MCF 10A (cell line): Measurements from ENCODE around the gene FBXO3. TPM values are rescaled to one million over a fixed set of nuclear protein-coding genes. Genes with fewer than 3 reads are reported as not detected.

Experiments used
- BruUV-seq: library from RNA; stranded (reverse); fragments of 400-500 nt; replicated peaks from 2 replicates; lab custom pipeline; 2021; lab: Mats Ljungman, UMichigan
- CTCF ChIA-PET: fragments of 300-600 bp; sonication (Branson Sonifier 250); formaldehyde crosslinking; extraction: SDS; loops from one replicate; lab custom pipeline; 2021; ENCODE audit warnings: antibody characterized with exemption, inconsistent platforms; lab: Yijun Ruan, JAX
- POLR2A ChIA-PET: fragments of 300-600, 350-650 bp; sonication (Branson Sonifier 250); formaldehyde crosslinking; extraction: SDS; loops from one replicate; lab custom pipeline; 2020; ENCODE audit warnings: antibody characterized with exemption, inconsistent platforms; lab: Yijun Ruan, JAX
- DNase-seq: peaks from one replicate; pipeline ENCODE4 v3.0.0-alpha.2; 2018; ENCODE audit not compliant: unreplicated experiment
- H3K27ac Mint-ChIP-seq: one replicate; pipeline ENCODE4 v1.8.0; 2022; ENCODE audit warnings: mild to moderate bottlenecking, low read depth, mixed read lengths; ENCODE audit not compliant: unreplicated experiment
- H3K27me3 Mint-ChIP-seq: one replicate; pipeline ENCODE4 v1.8.0; 2022; ENCODE audit warnings: mixed read lengths; ENCODE audit not compliant: insufficient read depth, unreplicated experiment
- H3K36me3 Mint-ChIP-seq: one replicate; pipeline ENCODE4 v1.8.0; 2022; ENCODE audit warnings: mild to moderate bottlenecking, moderate library complexity, mixed read lengths; ENCODE audit not compliant: insufficient read depth, unreplicated experiment
- H3K4me1 Mint-ChIP-seq: one replicate; pipeline ENCODE4 v1.8.0; 2022; ENCODE audit warnings: mixed read lengths; ENCODE audit not compliant: insufficient read depth, unreplicated experiment
- H3K4me3 Mint-ChIP-seq: one replicate; pipeline ENCODE4 v1.8.0; 2022; ENCODE audit warnings: mild to moderate bottlenecking, moderate library complexity, mixed read lengths; ENCODE audit not compliant: unreplicated experiment
- H3K9me3 Mint-ChIP-seq: one replicate; pipeline ENCODE4 v1.8.0; 2022; ENCODE audit warnings: mixed read lengths; ENCODE audit not compliant: unreplicated experiment
- CTCF ChIP-seq: fragments of 200-600 bp; IDR thresholded peaks from one replicate; pipeline ENCODE4 v1.8.0; 2022; ENCODE audit warnings: antibody characterized with exemption, mild to moderate bottlenecking; ENCODE audit not compliant: unreplicated experiment
- intact Hi-C: fragments of 100-400 bp; cut with micrococcal nuclease; formaldehyde crosslinking; loops from 2 replicates; pipeline ENCODE4 v1.14.1; 2022
- total RNA-seq: library from RNA; stranded (reverse); gene quantifications from 2 replicates; pipeline ENCODE4 v1.2.3, GENCODE V29; 2022

FBXO3 gene
- total RNA-seq, 1 experiment from 2014 or later = 20.1 TPM

- DNase-seq = peak; percentile 91
- CTCF ChIA-PET = interaction anchor here (0.6 to 7.6 kb wide), 11 partner anchors 10 to 329 kb away, joined by 3 to 175 read pairs (median 7); partner anchors contain the start of genes C11orf91 and CD59
- Mint-ChIP-seq H3K4me1 (peaks cover 63% of the 10 kb centered on the region), H3K27ac (peak overlapping the region; percentile 96), H3K27me3 (no peaks in the 10 kb centered on the region), H3K36me3 (peaks cover 9% of the 10 kb centered on the region), H3K9me3 (no peaks in the 10 kb centered on the region), H3K4me3 (peak overlapping the region; percentile 64)
- POLR2A ChIA-PET = interaction anchor here (0.5 to 7.3 kb wide), 15 partner anchors 11 to 744 kb away, joined by 3 to 124 read pairs (median 7); partner anchors contain the start of genes C11orf91, CD59 and CSTF3
- BruUV-seq = no TSS peak
- intact Hi-C loops = loop anchor here (5.0 kb wide), 3 partner anchors 55 to 435 kb away; partner anchors contain the start of gene HIPK3
- TF ChIP-seq CTCF = no peak
These were observed 82.3 kb downstream of the FBXO3 start for GRCh38 chr11:33692013-33692504.

- H3K27me3 Mint-ChIP-seq = no peaks in the 10 kb centered on the region
- DNase-seq = no peak
- no peak for TF ChIP-seq CTCF
- peaks cover 9% of the 10 kb centered on the region for H3K36me3 Mint-ChIP-seq
- H3K4me3 Mint-ChIP-seq = peak overlapping the region; percentile 64
- CTCF ChIA-PET = interaction anchor here (0.6 to 7.6 kb wide), 13 partner anchors 10 to 518 kb away, joined by 3 to 175 read pairs (median 3); partner anchors contain the start of genes C11orf91 and CD59
- intact Hi-C loops = loop anchor here (2.0 to 5.0 kb wide), 4 partner anchors 54 to 530 kb away; partner anchors contain the start of genes CSTF3 and HIPK3
- H3K4me1 Mint-ChIP-seq = peaks cover 55% of the 10 kb centered on the region
- POLR2A ChIA-PET = interaction anchor here (0.5 to 7.3 kb wide), 19 partner anchors 10 to 743 kb away, joined by 3 to 124 read pairs (median 5); partner anchors contain the start of genes C11orf91, CD59 and CSTF3
- H3K9me3 Mint-ChIP-seq = no peaks in the 10 kb centered on the region
- BruUV-seq = no TSS peak
- H3K27ac Mint-ChIP-seq = peak overlapping the region; percentile 96
These were observed 83.1 kb downstream of the FBXO3 start for GRCh38 chr11:33691066-33691864.

Other genes starting within 250 kb of the FBXO3 start
- gene C11orf91, start 73.7 kb downstream of the FBXO3 start, total RNA-seq = 2.8 and 2.9 TPM in 2 replicates
- gene CD59, start 38.1 kb downstream of the FBXO3 start, total RNA-seq = 597 and 618 TPM in 2 replicates
- gene LMO2, start 117.6 kb upstream of the FBXO3 start, total RNA-seq = 0.66 and 0.89 TPM in 2 replicates